Measurements from ENCODE around the gene KIF5A.

Gene KIF5A

GRCh38 chr12:57625261-57626032 lies 75.6 kb downstream of the KIF5A start:
- H3K4me3 ChIP-seq (ENCODE audit: low read depth, low read length): no peak overlapping the region
- TF ChIP-seq MYC (IDR thresholded peaks at IDR 0.05; ENCODE audit: low read depth, low read length): no peak
- TF ChIP-seq CTCF (IDR thresholded peaks at IDR 0.05; ENCODE audit: low read depth, low read length): no peak
- no peak for TF ChIP-seq POLR2A (IDR thresholded peaks at IDR 0.05; ENCODE audit: extremely low read depth, insufficient read length)
- TF ChIP-seq MAX (IDR thresholded peaks at IDR 0.05; ENCODE audit: low read depth, low read length): no peak
- no peak for DNase-seq (ENCODE audit: low read depth)

- H3K4me3 ChIP-seq (ENCODE audit: low read depth, low read length): no peak overlapping the region
- no peak for DNase-seq (ENCODE audit: low read depth)
- no peak for TF ChIP-seq MYC (IDR thresholded peaks at IDR 0.05; ENCODE audit: low read depth, low read length)
- TF ChIP-seq CTCF (IDR thresholded peaks at IDR 0.05; ENCODE audit: low read depth, low read length): no peak
- TF ChIP-seq MAX (IDR thresholded peaks at IDR 0.05; ENCODE audit: low read depth, low read length): no peak
- no peak for TF ChIP-seq POLR2A (IDR thresholded peaks at IDR 0.05; ENCODE audit: extremely low read depth, insufficient read length)
These were observed 76.5 kb downstream of the KIF5A start for GRCh38 chr12:57626111-57626920.

GRCh38 chr12:57626921-57627445 lies 77.1 kb downstream of the KIF5A start:
- DNase-seq (ENCODE audit: low read depth): no peak
- no peak for TF ChIP-seq MAX (IDR thresholded peaks at IDR 0.05; ENCODE audit: low read depth, low read length)
- TF ChIP-seq CTCF (IDR thresholded peaks at IDR 0.05; ENCODE audit: low read depth, low read length): no peak
- TF ChIP-seq MYC (IDR thresholded peaks at IDR 0.05; ENCODE audit: low read depth, low read length): no peak
- no peak for TF ChIP-seq POLR2A (IDR thresholded peaks at IDR 0.05; ENCODE audit: extremely low read depth, insufficient read length)
- H3K4me3 ChIP-seq (ENCODE audit: low read depth, low read length): no peak overlapping the region

- no peak for DNase-seq (ENCODE audit: low read depth)
These were observed 77.8 kb downstream of the KIF5A start for GRCh38 chr12:57627501-57628279.

More at GRCh38 chr12:57627501-57628279, 77.8 kb downstream of the KIF5A start:
- no peak overlapping the region for H3K4me3 ChIP-seq (ENCODE audit: low read depth, low read length)
- TF ChIP-seq CTCF (IDR thresholded peaks at IDR 0.05; ENCODE audit: low read depth, low read length) (no peak), MYC (IDR thresholded peaks at IDR 0.05; ENCODE audit: low read depth, low read length) (no peak), POLR2A (IDR thresholded peaks at IDR 0.05; ENCODE audit: extremely low read depth, insufficient read length) (no peak), MAX (IDR thresholded peaks at IDR 0.05; ENCODE audit: low read depth, low read length) (no peak)
